ENCODE measurements around the gene GAGE12J.

Gene GAGE12J

DNA sequence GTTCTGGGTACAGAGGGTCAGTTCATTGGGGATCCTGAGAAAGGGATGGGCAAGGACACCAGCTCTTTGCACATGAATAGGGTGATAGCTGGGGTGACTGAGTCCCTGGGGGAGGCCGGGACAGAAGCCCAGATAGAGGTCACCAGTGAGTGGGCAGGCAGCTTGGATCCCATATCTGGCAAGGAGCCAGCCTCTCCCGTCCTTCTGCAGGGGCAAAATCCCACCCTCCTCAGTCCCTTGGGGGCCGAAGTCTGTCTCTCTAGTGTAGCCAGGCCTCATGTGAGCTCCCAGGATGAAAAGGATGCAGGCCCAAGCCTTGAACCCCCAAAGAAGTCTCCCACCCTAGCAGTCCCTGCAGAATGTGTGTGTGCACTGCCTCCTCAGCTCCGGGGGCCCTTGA lies 35.3 kb upstream of the GAGE12J start:
- no peaks in the 10 kb centered on the region for H3K27me3 ChIP-seq (ENCODE audit: control insufficient read depth, insufficient read depth, low read length)
- H2AFZ ChIP-seq = no peak overlapping the region
- TF ChIP-seq, protein P1, sequence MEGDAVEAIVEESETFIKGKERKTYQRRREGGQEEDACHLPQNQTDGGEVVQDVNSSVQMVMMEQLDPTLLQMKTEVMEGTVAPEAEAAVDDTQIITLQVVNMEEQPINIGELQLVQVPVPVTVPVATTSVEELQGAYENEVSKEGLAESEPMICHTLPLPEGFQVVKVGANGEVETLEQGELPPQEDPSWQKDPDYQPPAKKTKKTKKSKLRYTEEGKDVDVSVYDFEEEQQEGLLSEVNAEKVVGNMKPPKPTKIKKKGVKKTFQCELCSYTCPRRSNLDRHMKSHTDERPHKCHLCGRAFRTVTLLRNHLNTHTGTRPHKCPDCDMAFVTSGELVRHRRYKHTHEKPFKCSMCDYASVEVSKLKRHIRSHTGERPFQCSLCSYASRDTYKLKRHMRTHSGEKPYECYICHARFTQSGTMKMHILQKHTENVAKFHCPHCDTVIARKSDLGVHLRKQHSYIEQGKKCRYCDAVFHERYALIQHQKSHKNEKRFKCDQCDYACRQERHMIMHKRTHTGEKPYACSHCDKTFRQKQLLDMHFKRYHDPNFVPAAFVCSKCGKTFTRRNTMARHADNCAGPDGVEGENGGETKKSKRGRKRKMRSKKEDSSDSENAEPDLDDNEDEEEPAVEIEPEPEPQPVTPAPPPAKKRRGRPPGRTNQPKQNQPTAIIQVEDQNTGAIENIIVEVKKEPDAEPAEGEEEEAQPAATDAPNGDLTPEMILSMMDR (IDR thresholded peaks at IDR 0.05) = no peak
- no peak overlapping the region for H3K4me3 ChIP-seq (ENCODE audit: low read depth, low read length)
- H3K27ac ChIP-seq = no peak overlapping the region
- H3K36me3 ChIP-seq (ENCODE audit: control insufficient read depth, insufficient read depth, low read length) = no peaks in the 10 kb centered on the region
- no peak overlapping the region for H3K4me2 ChIP-seq (ENCODE audit: low read length)
- H3K9me3 ChIP-seq (ENCODE audit: control insufficient read depth, low read length) = no peaks in the 10 kb centered on the region
- no peak overlapping the region for H3K9ac ChIP-seq
- no peaks in the 10 kb centered on the region for H3K79me2 ChIP-seq
- no peaks in the 10 kb centered on the region for H3K4me1 ChIP-seq

DNA sequence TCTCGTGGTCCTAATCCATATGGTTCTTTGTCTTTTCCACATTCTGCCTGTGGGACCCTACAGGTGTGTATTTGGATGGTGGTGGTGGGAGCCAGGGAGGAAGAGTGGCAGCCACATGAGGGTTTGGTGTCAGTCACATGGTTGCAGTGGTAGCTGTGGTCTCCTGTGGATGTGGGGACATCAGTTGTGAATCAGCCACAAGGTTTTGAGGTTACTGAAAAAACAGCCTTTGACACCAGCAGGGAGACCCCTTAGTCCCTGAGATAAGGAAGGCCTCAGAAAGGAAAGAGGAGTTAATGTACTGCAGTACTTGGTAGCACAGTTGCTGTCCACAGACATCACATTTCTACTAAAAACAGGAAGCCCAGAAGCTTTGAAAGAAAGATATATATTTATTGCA lies 34.2 kb upstream of the GAGE12J start:
- H3K27me3 ChIP-seq (ENCODE audit: control insufficient read depth, insufficient read depth, low read length) = no peaks in the 10 kb centered on the region
- H3K27ac ChIP-seq = no peak overlapping the region
- no peak overlapping the region for H3K9ac ChIP-seq
- no peaks in the 10 kb centered on the region for H3K79me2 ChIP-seq
- no peaks in the 10 kb centered on the region for H3K9me3 ChIP-seq (ENCODE audit: control insufficient read depth, low read length)
- H3K4me1 ChIP-seq = no peaks in the 10 kb centered on the region
- TF ChIP-seq, protein P1 (IDR thresholded peaks at IDR 0.05) = no peak
- H3K4me3 ChIP-seq (ENCODE audit: low read depth, low read length) = no peak overlapping the region
- no peak overlapping the region for H2AFZ ChIP-seq
- no peaks in the 10 kb centered on the region for H3K36me3 ChIP-seq (ENCODE audit: control insufficient read depth, insufficient read depth, low read length)
- H3K4me2 ChIP-seq (ENCODE audit: low read length) = no peak overlapping the region

DNA sequence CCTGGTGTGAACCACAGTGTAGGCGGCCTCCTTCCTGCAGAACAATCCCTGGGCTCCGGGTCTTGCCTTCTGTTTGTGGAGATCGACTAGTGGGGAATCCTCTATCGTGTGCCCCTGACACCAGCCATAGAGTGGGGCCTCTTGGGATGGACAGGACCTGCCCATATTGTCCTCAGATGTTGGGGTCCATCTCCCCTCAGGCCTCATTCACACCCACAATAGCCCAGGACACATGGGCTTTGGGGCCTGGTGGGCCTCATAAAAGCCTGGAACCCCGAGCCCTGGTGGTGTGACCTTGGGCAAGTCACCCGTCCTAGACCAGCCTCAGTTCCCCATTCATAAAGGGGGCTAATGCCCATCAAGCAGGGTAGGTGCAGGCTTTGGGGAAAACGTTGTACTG lies 31.6 kb upstream of the GAGE12J start:
- Histone ChIP-seq H3K27me3 (ENCODE audit: control insufficient read depth, insufficient read depth, low read length) (no peaks in the 10 kb centered on the region), H3K9ac (no peak overlapping the region), H3K4me2 (ENCODE audit: low read length) (no peak overlapping the region), H3K9me3 (ENCODE audit: control insufficient read depth, low read length) (no peaks in the 10 kb centered on the region), H3K27ac (no peak overlapping the region), H3K4me1 (no peaks in the 10 kb centered on the region), H2AFZ (no peak overlapping the region), H3K79me2 (no peaks in the 10 kb centered on the region), H3K36me3 (ENCODE audit: control insufficient read depth, insufficient read depth, low read length) (no peaks in the 10 kb centered on the region), H3K4me3 (ENCODE audit: low read depth, low read length) (no peak overlapping the region)
- TF ChIP-seq, protein P1 (IDR thresholded peaks at IDR 0.05) = no peak

DNA sequence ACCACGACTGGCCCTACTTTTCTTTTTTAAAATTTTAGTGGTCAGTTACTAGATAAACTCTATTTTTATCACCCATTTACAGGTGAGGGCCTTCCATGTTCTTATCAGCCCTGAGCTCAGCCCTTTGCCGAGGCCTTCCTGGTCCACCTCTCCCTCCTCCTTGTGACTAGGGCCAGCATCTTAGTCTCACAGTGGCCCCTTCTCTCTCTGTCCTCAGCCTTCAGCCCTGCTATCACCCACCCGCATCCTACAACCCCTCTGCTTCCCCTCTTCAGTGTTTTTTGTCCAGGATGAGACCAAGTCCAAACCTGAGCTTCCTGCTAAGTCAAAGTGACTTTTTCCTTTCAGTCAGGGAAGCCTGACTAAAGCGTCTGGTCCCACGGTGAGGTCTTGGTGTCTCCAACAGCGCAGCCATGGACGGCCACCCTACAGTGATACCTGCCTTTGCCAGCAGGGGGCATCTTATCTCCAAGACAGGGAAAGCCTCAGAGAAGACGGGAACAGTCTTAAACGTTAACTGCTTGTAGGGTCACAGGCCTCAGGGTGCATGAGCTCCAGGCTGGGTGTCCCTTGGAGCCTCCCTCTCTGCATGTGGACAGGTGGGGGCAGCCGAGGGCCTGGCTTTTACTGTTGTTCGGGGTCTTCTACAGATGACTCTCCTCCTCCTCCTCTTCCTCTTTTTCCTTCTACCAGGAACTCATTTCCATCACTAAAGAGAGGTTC lies 30.1 kb upstream of the GAGE12J start:
- Histone ChIP-seq H3K36me3 (ENCODE audit: control insufficient read depth, insufficient read depth, low read length) (no peaks in the 10 kb centered on the region), H3K4me2 (ENCODE audit: low read length) (no peak overlapping the region), H3K4me1 (no peaks in the 10 kb centered on the region), H3K9ac (no peak overlapping the region), H3K27me3 (ENCODE audit: control insufficient read depth, insufficient read depth, low read length) (no peaks in the 10 kb centered on the region), H3K9me3 (ENCODE audit: control insufficient read depth, low read length) (no peaks in the 10 kb centered on the region), H3K4me3 (ENCODE audit: low read depth, low read length) (no peak overlapping the region), H2AFZ (no peak overlapping the region), H3K79me2 (no peaks in the 10 kb centered on the region), H3K27ac (no peak overlapping the region)
- TF ChIP-seq, protein P1 (IDR thresholded peaks at IDR 0.05) = peak; percentile 51
